Stimulated activated naive CD8-positive, alpha-beta T cell treated with anti-CD3 and anti-CD28 coated beads, Interleukin-15, Interleukin-2, amounts not matched to agents 100 ng/mL and 50 ng/mL, for 24 hours (primary cell): ENCODE measurements around the gene LRRC75B.
"Not testable (repeated sequence)": the region's sequence is repeated elsewhere in the genome, so short reads cannot be mapped to it uniquely, and the experiment has no call there.

Source experiments
- H3K27ac Mint-ChIP-seq: one replicate; pipeline ENCODE4 v1.8.0; 2021; ENCODE audit warnings: mild to moderate bottlenecking, mixed read lengths
- H3K27me3 Mint-ChIP-seq: one replicate; pipeline ENCODE4 v1.8.0; 2021; ENCODE audit warnings: mixed read lengths
- H3K36me3 Mint-ChIP-seq: one replicate; pipeline ENCODE4 v1.8.0; 2021; ENCODE audit warnings: low read depth, mixed read lengths
- H3K4me1 Mint-ChIP-seq: one replicate; pipeline ENCODE4 v1.8.0; 2021; ENCODE audit warnings: low read depth, mixed read lengths
- H3K4me3 Mint-ChIP-seq: one replicate; pipeline ENCODE4 v1.8.0; 2021; ENCODE audit warnings: mild to moderate bottlenecking, mixed read lengths
- H3K9me3 Mint-ChIP-seq: one replicate; pipeline ENCODE4 v1.8.0; 2021; ENCODE audit warnings: mixed read lengths

Gene LRRC75B

DNA sequence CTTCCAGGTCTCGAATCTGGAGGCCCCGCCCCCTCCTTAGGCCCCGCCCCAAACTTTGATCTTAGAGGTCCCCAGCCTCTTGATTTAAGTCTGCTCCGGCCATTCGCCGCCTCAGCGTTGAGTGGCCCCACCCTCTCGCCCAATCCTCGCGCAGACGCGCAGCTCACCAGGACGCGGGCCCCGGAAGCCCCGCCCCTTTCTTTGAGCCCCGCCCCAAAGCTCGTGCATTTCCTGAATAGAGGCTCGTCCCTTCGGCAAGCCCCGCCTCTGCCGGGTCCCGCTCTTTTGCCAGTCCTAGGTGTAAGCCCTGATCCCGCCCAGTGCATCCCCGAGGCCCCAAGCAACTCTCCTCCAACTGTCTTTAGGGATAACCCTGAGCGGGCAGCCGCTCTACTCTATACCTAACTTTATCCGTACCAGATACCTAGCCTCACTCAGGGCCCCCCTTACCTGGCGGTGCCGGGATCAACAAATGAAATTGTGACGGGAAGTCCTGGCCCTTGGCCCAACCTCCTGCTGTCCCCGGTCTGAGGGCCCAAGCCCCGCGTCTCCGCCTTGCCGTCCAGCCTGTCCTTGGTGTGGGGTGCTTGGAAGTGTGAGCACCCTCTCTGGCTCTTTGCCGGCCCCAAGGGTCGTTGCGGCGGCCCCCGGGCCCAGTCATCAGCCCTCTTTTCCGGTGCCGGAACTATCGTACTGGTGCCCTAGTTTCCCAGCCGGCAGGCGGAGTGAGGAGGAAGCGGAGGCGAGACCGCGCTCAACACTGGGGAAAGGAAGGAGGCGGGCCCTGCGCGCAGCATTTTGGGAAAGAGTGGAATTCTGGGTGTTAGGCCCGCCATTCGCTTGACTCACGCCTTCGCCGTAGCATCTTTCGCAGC is 37.5 kb downstream of the LRRC75B start, which contains the start of gene SNRPD3:
Gene SNRPD3 (plus strand): TSS at position 835 of the 875 bp plus-strand sequence. CDS start 1,676 bp downstream, outside the sequence.
- H3K27ac Mint-ChIP-seq, result peak within 1 kb of the TSS; percentile 96
- peaks cover 72% of the 10 kb centered on the region for H3K4me1 Mint-ChIP-seq

DNA sequence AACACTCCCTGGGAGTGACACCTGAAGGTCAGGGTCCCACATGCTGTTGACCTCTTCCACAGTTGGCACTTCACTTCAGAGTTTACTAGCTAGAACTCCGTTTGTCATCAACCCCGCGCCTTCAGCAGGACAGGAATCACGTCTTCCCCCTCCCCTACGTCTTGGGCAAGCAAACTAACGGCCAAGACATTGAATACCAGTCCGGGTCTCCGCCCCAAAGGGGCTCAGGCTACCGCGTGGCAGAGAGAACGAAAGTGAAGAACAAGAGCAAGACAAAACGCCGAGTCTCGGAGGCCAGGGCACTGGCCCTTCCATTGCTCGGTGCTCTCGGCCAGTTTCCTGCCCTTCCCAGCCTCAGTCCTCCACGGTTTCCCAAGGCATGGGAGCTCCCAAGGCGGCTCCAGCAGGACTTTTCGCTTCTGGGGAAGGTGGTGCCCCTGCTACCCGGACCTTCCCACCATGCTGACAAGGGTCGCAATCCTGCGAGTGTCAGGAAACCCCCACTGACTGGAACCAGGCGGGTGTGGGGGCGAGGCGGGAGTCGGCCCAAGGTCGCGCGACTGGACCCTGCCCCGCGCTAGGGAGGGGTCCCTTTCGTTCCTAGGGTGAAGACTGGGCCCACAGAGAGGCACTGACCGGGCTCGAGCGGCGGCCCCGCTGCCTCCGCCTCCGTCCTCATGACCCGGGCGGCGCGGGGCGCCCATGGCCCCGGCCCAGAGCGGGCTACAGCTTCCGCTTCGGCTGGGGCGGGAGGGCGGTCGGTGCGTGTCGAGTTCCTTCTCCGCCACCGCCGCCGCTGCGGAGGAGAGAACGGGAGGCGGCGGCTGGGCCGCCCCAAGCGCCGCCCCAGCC is 38.3 kb downstream of the LRRC75B start, which contains the start of gene GUCD1:
Gene GUCD1 (minus strand): TSS at position 826 of the 852 bp plus-strand sequence. CDS start 147 bp downstream, at position 679.
- peaks cover 41% of the 10 kb centered on the region for H3K36me3 Mint-ChIP-seq
- peaks cover 73% of the 10 kb centered on the region for H3K4me1 Mint-ChIP-seq
- H3K4me3 Mint-ChIP-seq, result peak within 1 kb of the TSS; percentile 99
- peak within 1 kb of the TSS; percentile 96 for H3K27ac Mint-ChIP-seq
- no peaks in the 10 kb centered on the region for H3K9me3 Mint-ChIP-seq
- H3K27me3 Mint-ChIP-seq, result no peaks in the 10 kb centered on the region

More for the DNA sequence above, 37.5 kb downstream of the LRRC75B start, which contains the start of gene SNRPD3:
- Mint-ChIP-seq H3K36me3 (peaks cover 41% of the 10 kb centered on the region), H3K27me3 (no peaks in the 10 kb centered on the region), H3K4me3 (peak within 1 kb of the TSS; percentile 99), H3K9me3 (no peaks in the 10 kb centered on the region)

DNA sequence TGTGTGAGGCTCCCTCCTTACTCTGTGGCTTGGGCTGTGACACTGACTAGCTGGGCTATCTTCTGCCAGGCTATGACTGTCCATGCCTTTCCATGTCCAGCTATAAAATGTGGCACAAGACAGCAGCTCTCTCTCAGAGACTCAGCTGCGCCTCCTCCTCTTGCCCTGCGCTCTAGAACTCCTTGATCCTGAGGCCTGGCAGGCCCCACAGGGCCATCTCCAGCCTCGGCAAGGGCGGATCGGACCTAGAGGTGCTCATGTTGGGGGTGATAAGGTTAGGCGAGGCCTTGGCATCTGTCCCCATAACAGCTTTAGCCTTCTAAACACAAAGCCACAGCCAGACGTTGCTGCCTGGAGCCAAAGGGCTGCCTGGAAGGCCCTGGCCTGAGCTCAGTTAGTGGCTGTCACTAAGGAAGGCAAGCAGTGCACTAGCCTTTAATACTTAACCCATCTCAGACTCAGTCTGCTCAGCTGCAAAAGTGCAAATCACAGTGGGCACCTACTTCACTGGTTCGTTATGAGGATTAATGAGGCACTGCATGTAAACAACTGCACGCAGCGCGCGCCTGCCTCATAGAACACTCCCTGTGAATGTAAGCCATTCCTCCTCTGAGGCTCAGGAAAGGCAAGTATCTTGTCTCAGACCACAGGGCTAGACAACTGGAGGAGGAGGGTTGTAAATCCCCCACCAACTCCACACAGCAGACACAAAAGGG is 39.1 kb downstream of the LRRC75B start:
- Mint-ChIP-seq H3K4me3 (peak overlapping the region; percentile 98), H3K4me1 (peaks cover 65% of the 10 kb centered on the region), H3K27me3 (no peaks in the 10 kb centered on the region), H3K36me3 (peaks cover 38% of the 10 kb centered on the region), H3K9me3 (no peaks in the 10 kb centered on the region), H3K27ac (peak overlapping the region; percentile 94)

DNA sequence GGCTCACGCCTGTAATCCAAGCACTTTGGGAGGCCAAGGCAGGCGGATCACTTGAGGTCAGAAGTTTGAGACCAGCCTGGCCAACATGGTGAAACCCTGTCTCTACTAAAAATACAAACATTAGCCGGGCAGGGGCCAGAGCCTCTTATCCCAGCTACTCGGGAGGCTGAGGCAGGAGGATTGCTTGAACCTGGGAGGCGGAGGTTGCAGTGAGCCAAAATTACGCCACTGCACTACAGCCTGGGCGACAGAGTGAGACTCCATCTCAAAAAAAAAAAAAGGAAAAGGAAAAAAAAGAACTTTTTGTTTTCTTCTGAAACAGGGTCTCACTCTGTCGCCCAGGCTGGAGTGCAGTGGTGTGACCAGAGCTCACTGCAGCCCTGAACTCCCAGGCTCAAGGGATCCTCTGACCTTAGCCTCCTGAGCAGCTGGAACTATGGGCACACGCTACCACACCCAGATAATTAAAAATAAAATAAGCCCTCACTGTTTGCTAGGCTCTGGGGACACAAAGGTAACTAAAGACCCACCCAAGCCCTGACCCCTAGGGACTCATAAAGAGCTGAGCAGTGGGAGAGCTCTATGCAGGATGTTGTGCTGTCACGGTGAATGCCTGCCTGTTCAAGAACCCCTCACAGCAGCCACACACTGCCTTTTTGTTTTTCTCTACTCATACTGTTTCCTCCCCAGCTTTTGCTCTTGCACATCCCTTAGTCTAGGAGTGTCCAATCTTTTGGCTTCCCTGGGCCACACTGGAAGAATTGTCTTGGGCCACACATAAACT is 40.2 kb downstream of the LRRC75B start:
- Mint-ChIP-seq H3K4me3 (peak overlapping the region; percentile 98), H3K4me1 (peaks cover 55% of the 10 kb centered on the region), H3K27ac (peak overlapping the region; percentile 79), H3K36me3 (peaks cover 33% of the 10 kb centered on the region)
- H3K27me3 Mint-ChIP-seq, H3K9me3 Mint-ChIP-seq: not testable (repeated sequence)

GRCh38 chr22:24550902-24551435 is 41.9 kb downstream of the LRRC75B start:
- no peaks in the 10 kb centered on the region for H3K27me3 Mint-ChIP-seq
- H3K4me3 Mint-ChIP-seq, result no peak overlapping the region
- no peaks in the 10 kb centered on the region for H3K9me3 Mint-ChIP-seq
- peak overlapping the region; percentile 23 for H3K27ac Mint-ChIP-seq
- H3K4me1 Mint-ChIP-seq, result peaks cover 42% of the 10 kb centered on the region
- peaks cover 34% of the 10 kb centered on the region for H3K36me3 Mint-ChIP-seq

GRCh38 chr22:24550028-24550901 is 42.6 kb downstream of the LRRC75B start:
- no peaks in the 10 kb centered on the region for H3K9me3 Mint-ChIP-seq
- H3K4me3 Mint-ChIP-seq, result no peak overlapping the region
- peaks cover 42% of the 10 kb centered on the region for H3K4me1 Mint-ChIP-seq
- H3K27ac Mint-ChIP-seq, result peak overlapping the region; percentile 49
- no peaks in the 10 kb centered on the region for H3K27me3 Mint-ChIP-seq
- peaks cover 31% of the 10 kb centered on the region for H3K36me3 Mint-ChIP-seq

- H3K4me1 Mint-ChIP-seq, result peaks cover 35% of the 10 kb centered on the region
- peaks cover 32% of the 10 kb centered on the region for H3K36me3 Mint-ChIP-seq
- no peaks in the 10 kb centered on the region for H3K27me3 Mint-ChIP-seq
- H3K9me3 Mint-ChIP-seq, result no peaks in the 10 kb centered on the region
- no peak overlapping the region for H3K4me3 Mint-ChIP-seq
- no peak overlapping the region for H3K27ac Mint-ChIP-seq
These were observed 44.1 kb downstream of the LRRC75B start for GRCh38 chr22:24548812-24549211.

GRCh38 chr22:24543679-24544243 is 49.1 kb downstream of the LRRC75B start:
- Mint-ChIP-seq H3K9me3 (no peaks in the 10 kb centered on the region), H3K27ac (no peak overlapping the region), H3K36me3 (peaks cover 45% of the 10 kb centered on the region), H3K27me3 (no peaks in the 10 kb centered on the region), H3K4me3 (no peak overlapping the region), H3K4me1 (no peaks in the 10 kb centered on the region)

DNA sequence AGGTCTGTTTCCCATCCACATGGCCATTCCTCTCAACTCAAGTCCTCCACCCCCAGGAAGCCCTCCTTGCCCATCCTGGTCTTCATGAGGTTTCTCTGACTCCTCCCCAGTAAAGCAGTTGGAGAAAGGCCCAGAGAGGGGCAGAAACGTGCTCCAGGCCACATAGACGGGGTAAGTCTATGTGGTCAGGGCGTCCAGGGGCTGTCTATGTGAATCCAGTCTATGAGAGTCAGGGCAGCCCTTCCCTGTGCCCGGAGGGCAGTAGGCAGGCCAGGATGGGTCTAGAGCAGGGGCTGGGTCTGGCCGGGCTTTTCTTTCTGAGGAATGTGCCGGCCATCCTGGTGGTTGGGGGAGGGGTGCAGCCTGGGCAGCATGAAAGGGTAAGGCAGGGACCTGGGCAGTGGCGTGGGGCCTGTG is 49.7 kb downstream of the LRRC75B start:
- Mint-ChIP-seq H3K4me3 (no peak overlapping the region), H3K4me1 (no peaks in the 10 kb centered on the region), H3K36me3 (peaks cover 44% of the 10 kb centered on the region), H3K27me3 (no peaks in the 10 kb centered on the region), H3K27ac (no peak overlapping the region), H3K9me3 (no peaks in the 10 kb centered on the region)

- Mint-ChIP-seq H3K36me3 (peaks cover 39% of the 10 kb centered on the region), H3K27me3 (no peaks in the 10 kb centered on the region), H3K4me3 (no peak overlapping the region), H3K4me1 (no peaks in the 10 kb centered on the region), H3K27ac (no peak overlapping the region), H3K9me3 (no peaks in the 10 kb centered on the region)
These were observed 50.2 kb downstream of the LRRC75B start for GRCh38 chr22:24542641-24543040.

DNA sequence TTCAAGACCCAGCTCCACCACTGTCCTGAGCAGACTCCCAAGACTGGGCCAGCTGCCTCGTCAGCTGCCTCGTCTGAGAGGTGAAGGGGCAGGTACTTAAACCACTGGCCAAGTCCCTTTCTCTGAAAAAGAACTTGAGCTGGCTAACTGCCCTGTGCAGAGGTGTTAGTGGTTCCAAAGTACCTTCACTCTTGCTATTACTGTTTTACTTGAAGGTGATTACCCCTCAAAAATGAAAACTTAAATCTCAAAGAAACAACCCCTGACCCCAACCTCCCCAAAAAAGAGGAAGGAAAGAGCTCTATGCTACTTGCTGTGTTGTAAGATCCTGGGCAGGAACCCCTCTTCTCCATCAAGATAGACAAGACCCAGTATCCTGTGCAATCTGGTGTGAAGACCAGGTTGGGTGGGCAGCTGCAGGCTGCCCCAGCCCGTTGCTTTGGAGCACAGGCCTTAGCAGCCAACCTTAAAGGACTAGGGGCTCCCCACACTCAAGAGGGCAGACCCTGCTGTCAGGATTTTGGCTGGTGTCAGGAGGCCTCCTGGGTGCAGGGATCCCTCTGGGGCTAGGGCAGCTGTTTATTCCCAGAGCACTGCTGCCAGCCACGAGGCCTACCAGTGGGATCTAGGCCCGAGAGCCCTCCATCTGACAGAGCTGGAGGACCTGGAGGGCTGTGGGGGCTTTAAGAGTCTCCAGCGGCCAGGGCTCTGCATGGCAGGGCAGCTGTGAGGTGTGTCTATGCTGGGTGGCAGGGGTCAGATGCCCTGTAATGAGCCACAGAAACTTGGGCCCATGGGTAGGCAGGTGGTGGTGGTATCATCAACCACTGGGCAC is 51.0 kb downstream of the LRRC75B start:
- Mint-ChIP-seq H3K27me3 (no peaks in the 10 kb centered on the region), H3K9me3 (no peaks in the 10 kb centered on the region)

DNA sequence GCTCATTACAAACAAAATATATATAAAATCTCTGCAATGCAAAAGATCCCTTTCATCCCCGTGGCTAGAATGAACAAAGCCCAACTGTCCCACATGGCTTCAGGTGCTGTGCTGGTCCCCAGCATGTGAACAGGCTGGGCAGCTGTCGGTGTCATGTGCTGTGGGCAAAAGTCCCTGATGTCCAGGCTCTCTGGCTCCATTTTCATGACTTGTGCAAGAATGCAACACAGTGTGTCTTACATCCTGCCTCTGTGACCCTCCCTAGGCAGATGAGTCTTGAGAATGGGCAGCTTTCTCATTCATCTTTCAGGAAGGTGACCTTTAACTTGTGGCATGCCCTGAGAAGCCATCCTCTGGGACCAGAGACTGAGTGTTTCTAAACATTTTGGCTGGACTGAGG is 52.4 kb downstream of the LRRC75B start:
- H3K4me3 Mint-ChIP-seq, result no peak overlapping the region
- H3K27me3 Mint-ChIP-seq, result no peaks in the 10 kb centered on the region
- H3K27ac Mint-ChIP-seq, result no peak overlapping the region
- no peaks in the 10 kb centered on the region for H3K4me1 Mint-ChIP-seq
- no peaks in the 10 kb centered on the region for H3K9me3 Mint-ChIP-seq
- peaks cover 22% of the 10 kb centered on the region for H3K36me3 Mint-ChIP-seq

More for the DNA sequence above, 51.0 kb downstream of the LRRC75B start:
- H3K4me3 Mint-ChIP-seq, result no peak overlapping the region
- no peaks in the 10 kb centered on the region for H3K4me1 Mint-ChIP-seq
- no peak overlapping the region for H3K27ac Mint-ChIP-seq
- peaks cover 31% of the 10 kb centered on the region for H3K36me3 Mint-ChIP-seq
